Naive B cell (primary cell): ENCODE results near the gene CD79A. TPM values are rescaled to one million over a fixed set of nuclear protein-coding genes. Genes with fewer than 3 reads are reported as not detected.

Experiments used
- ATAC-seq, 2 donors: fragments of 150-1000 bp; cut with Tn5 transposase; 2 replicates each; pipeline ENCODE4 v1.10.0; 2021; ENCODE audit warnings: low read depth in 2 of 2, mild to moderate bottlenecking in 2 of 2, moderate library complexity in 2 of 2
- DNase-seq: peaks from one replicate; pipeline ENCODE4 v3.0.0; 2022
- H3K27ac Mint-ChIP-seq, 6 donors: one replicate each; pipeline ENCODE4 v1.8.0; 2020 to 2022; ENCODE audit warnings: mild to moderate bottlenecking in 6 of 6, mixed read lengths in 6 of 6, moderate library complexity in 5 of 6, inconsistent platforms in 2 of 6
- H3K27me3 Mint-ChIP-seq, 3 donors: one replicate each; pipeline ENCODE4 v1.8.0; 2021 to 2022; ENCODE audit warnings: mixed read lengths in 3 of 3, mild to moderate bottlenecking in 1 of 3
- H3K36me3 Mint-ChIP-seq, 2 donors: one replicate each; pipeline ENCODE4 v1.8.0; 2020 to 2022; ENCODE audit warnings: mixed read lengths in 2 of 2, inconsistent platforms in 1 of 2, mild to moderate bottlenecking in 1 of 2
- H3K4me1 Mint-ChIP-seq, 3 donors: one replicate each; pipeline ENCODE4 v1.8.0; 2020 to 2022; ENCODE audit warnings: mixed read lengths in 3 of 3, inconsistent platforms in 1 of 3, mild to moderate bottlenecking in 1 of 3, moderate library complexity in 1 of 3
- H3K4me3 Mint-ChIP-seq, 8 donors: one replicate each; pipeline ENCODE4 v1.8.0; 2020 to 2022; ENCODE audit warnings: mild to moderate bottlenecking in 8 of 8, mixed read lengths in 8 of 8, moderate library complexity in 8 of 8, inconsistent platforms in 2 of 8
- H3K9me3 Mint-ChIP-seq, 7 donors: one replicate each; pipeline ENCODE4 v1.8.0; 2020 to 2022; ENCODE audit warnings: mixed read lengths in 7 of 7, mild to moderate bottlenecking in 5 of 7, inconsistent platforms in 2 of 7, moderate library complexity in 1 of 7
- polyA plus RNA-seq, 6 donors: library from polyadenylated mRNA; unstranded; fragments of 300-500 nt; fragmentation: Illumina TruSeq; gene quantifications; one replicate each; pipeline ENCODE4 v1.2.3, GENCODE V29; 2021; ENCODE audit warnings: low read depth in 6 of 6

Gene CD79A
- polyA plus RNA-seq, 6 donors from 2014 or later, result 3,426 to 4,601 (median 4,008) TPM

DNA sequence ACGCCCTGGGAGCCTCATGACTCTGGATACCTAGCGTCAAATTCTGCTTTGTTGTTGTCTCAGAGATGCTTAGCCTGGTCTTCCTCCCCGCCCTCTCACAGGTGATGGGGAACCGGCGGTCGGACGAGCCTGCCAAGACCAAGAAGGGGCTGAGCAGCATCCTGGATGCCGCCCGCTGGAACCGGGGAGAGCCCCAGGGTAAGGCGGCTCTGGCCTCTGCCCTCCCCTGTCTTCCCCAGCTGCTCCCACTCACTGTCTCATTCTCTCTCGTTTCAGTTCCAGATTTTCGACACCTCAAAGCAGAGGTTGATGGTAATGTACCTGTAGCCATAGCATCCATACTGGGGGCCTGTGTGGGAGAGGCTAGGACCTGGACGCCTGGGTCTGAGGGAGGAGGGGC is 17.3 kb downstream of the CD79A start:
- Mint-ChIP-seq H3K36me3 (peaks cover 5 to 30% of the 10 kb centered on the region in 2 donors), H3K4me3 (no peak overlapping the region), H3K9me3 (no peaks in the 10 kb centered on the region), H3K27me3 (no peaks in the 10 kb centered on the region), H3K27ac (peak overlapping the region in 3 of 6 donors; percentile 49 to 73 (median 50)), H3K4me1 (peaks cover 33 to 43% (median 34%) of the 10 kb centered on the region in 3 donors)
- DNase-seq (no peak), ATAC-seq (no peak)

DNA sequence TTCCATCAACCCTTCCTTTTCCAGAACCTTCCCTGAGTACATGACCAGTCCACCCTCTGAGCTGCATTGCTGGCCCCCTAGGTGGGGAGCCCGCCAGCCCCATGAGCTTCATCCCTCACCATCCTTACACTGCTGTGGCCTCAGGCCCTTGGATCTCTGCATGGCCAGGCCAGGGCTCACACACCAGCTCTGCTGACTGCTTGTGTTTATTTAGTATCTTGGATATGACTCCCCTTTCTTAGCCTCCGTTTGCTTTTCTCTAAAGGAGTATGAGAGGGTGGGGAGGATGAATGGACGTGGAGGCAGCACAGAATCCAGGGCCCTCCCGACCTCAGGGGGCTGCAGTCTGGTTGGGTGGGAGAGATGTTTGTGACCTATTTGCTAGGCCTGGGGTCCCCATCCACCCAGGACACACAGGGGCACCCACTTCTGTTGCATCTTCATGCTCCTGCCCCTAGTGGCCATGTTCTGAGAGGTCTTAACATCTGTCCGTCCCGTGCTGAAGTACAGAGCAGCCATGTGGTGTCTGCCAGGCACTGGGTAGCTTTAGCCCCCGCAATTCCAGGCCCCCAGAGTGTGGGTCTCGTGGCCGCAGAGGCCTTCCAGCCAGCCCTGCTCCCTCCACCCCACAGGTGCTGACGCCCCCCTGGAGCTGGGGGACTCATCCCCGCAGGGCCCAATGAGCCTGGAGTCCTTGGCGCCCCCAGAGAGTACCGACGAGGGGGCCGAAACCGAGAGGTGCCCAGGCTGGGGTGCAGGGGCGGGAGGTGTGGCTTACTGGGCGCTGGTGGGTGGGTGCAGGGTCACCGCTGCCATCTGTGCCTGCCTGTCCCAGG is 18.9 kb downstream of the CD79A start:
- no peak overlapping the region for H3K4me3 Mint-ChIP-seq

DNA sequence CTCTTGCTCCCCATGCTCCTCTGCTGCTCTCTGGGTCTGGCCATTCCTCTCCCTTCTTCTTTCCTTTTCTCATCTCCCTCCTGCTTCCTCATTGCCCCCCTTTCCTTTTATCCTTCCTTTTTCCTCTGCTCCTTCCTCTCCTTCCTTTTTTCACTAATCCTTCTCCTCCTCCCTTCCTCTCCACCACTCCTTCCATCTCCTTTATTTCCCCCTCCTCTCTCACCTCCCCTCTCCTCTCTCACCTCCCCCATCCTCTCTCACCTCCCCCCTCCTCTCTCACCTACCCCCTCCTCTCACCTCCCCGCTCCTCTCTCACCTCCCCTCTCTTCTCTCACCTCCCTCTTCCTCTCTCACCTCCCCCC is 19.5 kb downstream of the CD79A start:
- Mint-ChIP-seq H3K4me3 (no peak overlapping the region), H3K9me3 (no peaks in the 10 kb centered on the region), H3K27ac (peak overlapping the region in 1 of 6 donors; percentile 83), H3K27me3 (no peaks in the 10 kb centered on the region), H3K4me1 (peaks cover 25 to 34% (median 27%) of the 10 kb centered on the region in 3 donors), H3K36me3 (peaks cover 12 to 32% of the 10 kb centered on the region in 2 donors)
- DNase-seq (no peak), ATAC-seq (no peak)

More for the DNA sequence above, 18.9 kb downstream of the CD79A start:
- no peaks in the 10 kb centered on the region for H3K27me3 Mint-ChIP-seq
- DNase-seq (no peak), ATAC-seq (peak in 1 of 2 donors; percentile 37)
- H3K9me3 Mint-ChIP-seq, result no peaks in the 10 kb centered on the region
- H3K4me1 Mint-ChIP-seq, result peaks cover 27 to 36% (median 29%) of the 10 kb centered on the region in 3 donors
- H3K36me3 Mint-ChIP-seq, result peaks cover 12 to 32% of the 10 kb centered on the region in 2 donors
- H3K27ac Mint-ChIP-seq, result peak overlapping the region in 5 of 6 donors; percentile 51 to 88 (median 83)

- Mint-ChIP-seq H3K27ac (no peak overlapping the region), H3K36me3 (peaks cover 12 to 32% of the 10 kb centered on the region in 2 donors), H3K4me1 (peaks cover 22 to 33% (median 32%) of the 10 kb centered on the region in 3 donors), H3K9me3 (no peaks in the 10 kb centered on the region), H3K4me3 (no peak overlapping the region), H3K27me3 (no peaks in the 10 kb centered on the region)
- DNase-seq, result no peak
- no peak for ATAC-seq
Observed at GRCh38 chr19:41897181-41897580, 20.1 kb downstream of the CD79A start.

- H3K36me3 Mint-ChIP-seq, result peaks cover 12 to 32% of the 10 kb centered on the region in 2 donors
- DNase-seq (no peak), ATAC-seq (no peak)
- H3K9me3 Mint-ChIP-seq, result no peaks in the 10 kb centered on the region
- peak overlapping the region in 5 of 6 donors; percentile 33 to 87 (median 61) for H3K27ac Mint-ChIP-seq
- H3K4me1 Mint-ChIP-seq, result peaks cover 21 to 35% (median 32%) of the 10 kb centered on the region in 3 donors
- no peaks in the 10 kb centered on the region for H3K27me3 Mint-ChIP-seq
- no peak overlapping the region for H3K4me3 Mint-ChIP-seq
Observed at GRCh38 chr19:41897820-41898219, 20.7 kb downstream of the CD79A start.

- Mint-ChIP-seq H3K4me1 (peaks cover 18 to 35% (median 28%) of the 10 kb centered on the region in 3 donors), H3K4me3 (no peak overlapping the region), H3K9me3 (no peaks in the 10 kb centered on the region), H3K36me3 (peaks cover 12 to 32% of the 10 kb centered on the region in 2 donors), H3K27me3 (no peaks in the 10 kb centered on the region), H3K27ac (peak overlapping the region in 3 of 6 donors; percentile 50 to 87 (median 65))
- DNase-seq, result no peak
- ATAC-seq, result no peak
Observed at GRCh38 chr19:41898235-41898634, 21.2 kb downstream of the CD79A start.

GRCh38 chr19:41901707-41902360 is 24.8 kb downstream of the CD79A start:
- Mint-ChIP-seq H3K9me3 (no peaks in the 10 kb centered on the region), H3K4me1 (peaks cover 19 to 39% (median 25%) of the 10 kb centered on the region in 3 donors), H3K27me3 (no peaks in the 10 kb centered on the region), H3K27ac (peak overlapping the region in 2 of 6 donors; percentile 56 to 71), H3K36me3 (peaks cover 16 to 39% of the 10 kb centered on the region in 2 donors), H3K4me3 (no peak overlapping the region)
- DNase-seq, result no peak
- ATAC-seq, result no peak

- ATAC-seq (no peak), DNase-seq (no peak)
- H3K9me3 Mint-ChIP-seq, result no peaks in the 10 kb centered on the region
- H3K27ac Mint-ChIP-seq, result peak overlapping the region in 1 of 6 donors; percentile 67
- peaks cover 20 to 38% (median 25%) of the 10 kb centered on the region in 3 donors for H3K4me1 Mint-ChIP-seq
- peaks cover 16 to 42% of the 10 kb centered on the region in 2 donors for H3K36me3 Mint-ChIP-seq
- H3K4me3 Mint-ChIP-seq, result no peak overlapping the region
- H3K27me3 Mint-ChIP-seq, result no peaks in the 10 kb centered on the region
Observed at GRCh38 chr19:41902594-41902993, 25.5 kb downstream of the CD79A start.

GRCh38 chr19:41903193-41903953 is 26.3 kb downstream of the CD79A start:
- ATAC-seq, result no peak
- peaks cover 18 to 31% (median 19%) of the 10 kb centered on the region in 3 donors for H3K4me1 Mint-ChIP-seq

GRCh38 chr19:41904118-41904870 is 27.2 kb downstream of the CD79A start:
- Mint-ChIP-seq H3K4me3 (no peak overlapping the region), H3K36me3 (peaks cover 12 to 31% of the 10 kb centered on the region in 2 donors), H3K9me3 (no peaks in the 10 kb centered on the region), H3K4me1 (peaks cover 15 to 39% (median 24%) of the 10 kb centered on the region in 3 donors), H3K27ac (peak overlapping the region in 2 of 6 donors; percentile 28 to 48), H3K27me3 (no peaks in the 10 kb centered on the region)
- DNase-seq (no peak), ATAC-seq (no peak)

More at GRCh38 chr19:41903193-41903953, 26.3 kb downstream of the CD79A start:
- Mint-ChIP-seq H3K27ac (peak overlapping the region in 1 of 6 donors; percentile 49), H3K36me3 (peaks cover 16 to 37% of the 10 kb centered on the region in 2 donors), H3K9me3 (no peaks in the 10 kb centered on the region), H3K4me3 (no peak overlapping the region), H3K27me3 (no peaks in the 10 kb centered on the region)
- no peak for DNase-seq

DNA sequence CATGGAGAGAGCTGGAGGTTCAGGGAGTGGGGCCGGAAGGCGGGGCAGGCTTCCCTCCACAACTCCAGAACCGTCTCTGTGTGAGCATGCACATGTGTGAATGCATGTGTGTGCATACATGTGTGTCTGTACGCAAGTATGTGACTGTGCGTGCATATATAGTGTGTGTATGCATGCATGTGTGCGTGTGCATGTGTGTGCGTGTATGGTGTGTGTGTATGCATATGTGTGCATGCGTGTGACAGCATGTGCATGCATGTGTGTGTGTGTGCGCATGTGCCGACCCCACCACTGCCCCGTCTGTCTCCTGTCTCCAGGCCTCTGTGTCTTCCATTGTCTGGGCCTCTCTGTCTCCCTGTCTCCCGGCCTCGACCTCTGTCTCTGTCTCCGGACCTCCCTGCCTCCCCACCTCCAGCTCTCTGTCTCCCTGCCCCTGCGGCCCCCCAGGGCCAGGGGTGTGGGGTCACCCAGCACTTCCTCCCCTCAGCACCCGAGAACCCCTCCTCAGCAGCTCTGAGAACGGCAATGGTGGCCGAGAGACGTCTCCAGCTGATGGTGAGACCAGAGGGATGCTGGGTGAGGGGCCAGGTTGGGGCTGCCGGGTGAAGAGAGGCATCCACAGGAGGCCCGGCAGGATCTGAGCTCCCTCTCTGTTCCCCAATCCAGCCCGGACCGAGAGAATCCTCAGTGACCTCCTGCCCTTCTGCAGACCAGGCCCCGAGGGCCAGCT is 28.4 kb downstream of the CD79A start:
- H3K27me3 Mint-ChIP-seq, result no peaks in the 10 kb centered on the region
- H3K9me3 Mint-ChIP-seq, result no peaks in the 10 kb centered on the region
- peaks cover 4 to 29% of the 10 kb centered on the region in 2 donors for H3K36me3 Mint-ChIP-seq
- H3K4me3 Mint-ChIP-seq, result no peak overlapping the region
- H3K27ac Mint-ChIP-seq, result peak overlapping the region in 3 of 6 donors; percentile 28 to 47 (median 40)
- ATAC-seq (no peak), DNase-seq (no peak)
- peaks cover 19 to 46% (median 28%) of the 10 kb centered on the region in 3 donors for H3K4me1 Mint-ChIP-seq

- Mint-ChIP-seq H3K27ac (peak overlapping the region in 2 of 6 donors; percentile 40 to 89), H3K36me3 (peaks cover 4 to 29% of the 10 kb centered on the region in 2 donors), H3K27me3 (no peaks in the 10 kb centered on the region), H3K4me3 (no peak overlapping the region), H3K9me3 (no peaks in the 10 kb centered on the region), H3K4me1 (peaks cover 28 to 55% (median 36%) of the 10 kb centered on the region in 3 donors)
- ATAC-seq (no peak), DNase-seq (no peak)
Observed at GRCh38 chr19:41906271-41906670, 29.2 kb downstream of the CD79A start.
